Activated B cell treated with CpG ODN at 0.5 μM for 24 hours (primary cell): ENCODE measurements around the gene SPOCK1. TPM values are rescaled to one million over a fixed set of nuclear protein-coding genes. Genes with fewer than 3 reads are reported as not detected.

Source experiments
- ATAC-seq: fragments of 200-7000 bp; cut with Tn5 transposase; one replicate; pipeline ENCODE4 v1.10.0; 2021; ENCODE audit warnings: low read depth, mild to moderate bottlenecking, moderate library complexity
- CTCF ChIA-PET: fragments of 350-600 bp; sonication (Branson Sonifier 250); formaldehyde crosslinking; loops from one replicate; lab custom pipeline; 2021; ENCODE audit warnings: antibody characterized with exemption; lab: Charles Lee
- POLR2A ChIA-PET: fragments of 350-600 bp; sonication (Branson Sonifier 250); formaldehyde crosslinking; loops from one replicate; lab custom pipeline; 2021; ENCODE audit warnings: antibody characterized with exemption; lab: Charles Lee
- DNase-seq: peaks from one replicate; pipeline ENCODE4 v3.0.0; 2022
- H3K27ac Mint-ChIP-seq: one replicate; pipeline ENCODE4 v1.8.0; 2020; ENCODE audit warnings: mixed read lengths
- H3K27me3 Mint-ChIP-seq: one replicate; pipeline ENCODE4 v1.8.0; 2021; ENCODE audit warnings: mixed read lengths
- H3K36me3 Mint-ChIP-seq: one replicate; pipeline ENCODE4 v1.8.0; 2021; ENCODE audit warnings: low read depth, mixed read lengths
- H3K4me1 Mint-ChIP-seq: one replicate; pipeline ENCODE4 v1.8.0; 2021; ENCODE audit warnings: mixed read lengths
- H3K4me3 Mint-ChIP-seq: one replicate; pipeline ENCODE4 v1.8.0; 2020; ENCODE audit warnings: mild to moderate bottlenecking, mixed read lengths
- H3K9me3 Mint-ChIP-seq: one replicate; pipeline ENCODE4 v1.8.0; 2020; ENCODE audit warnings: mixed read lengths
- intact Hi-C: fragments of 100-400 bp; cut with micrococcal nuclease; formaldehyde crosslinking; loops from one replicate; pipeline ENCODE4 v1.15.1; 2024
- total RNA-seq: library from RNA; stranded (reverse); gene quantifications from 2 replicates; pipeline ENCODE4 v1.2.3, GENCODE V29; 2022
- TF ChIP-seq, protein P1 (sequence below): fragments of 200-600 bp; IDR thresholded peaks from one replicate; pipeline ENCODE4 v1.8.0; 2022; ENCODE audit warnings: antibody characterized with exemption, mild to moderate bottlenecking

The SPOCK1 gene
- total RNA-seq, 1 donor from 2014 or later: not detected

DNA sequence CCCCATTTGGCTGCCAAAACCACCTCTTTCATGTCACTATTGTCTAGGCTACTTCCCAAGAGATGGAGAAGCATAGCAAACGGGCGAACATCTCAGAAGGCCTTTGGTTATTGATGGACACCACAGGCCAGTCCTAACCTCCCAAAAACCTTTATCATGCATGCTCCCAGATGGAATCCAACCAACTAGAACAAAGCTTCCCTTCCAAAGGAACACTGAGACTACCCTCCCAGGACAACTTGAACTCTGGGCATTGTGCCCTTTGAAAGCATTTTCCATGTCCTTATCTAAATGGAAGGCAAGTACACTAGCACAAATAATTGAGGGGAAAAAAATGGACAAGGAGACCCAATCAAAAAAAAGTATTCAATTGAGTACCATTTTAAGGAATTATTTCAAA, 65.6 kb downstream of the SPOCK1 start:
- intact Hi-C loops: no loop called here
- ChIA-PET CTCF (no interaction called here), POLR2A (no interaction called here)
- no peaks in the 10 kb centered on the region for H3K4me1 Mint-ChIP-seq
- TF ChIP-seq, protein P1, sequence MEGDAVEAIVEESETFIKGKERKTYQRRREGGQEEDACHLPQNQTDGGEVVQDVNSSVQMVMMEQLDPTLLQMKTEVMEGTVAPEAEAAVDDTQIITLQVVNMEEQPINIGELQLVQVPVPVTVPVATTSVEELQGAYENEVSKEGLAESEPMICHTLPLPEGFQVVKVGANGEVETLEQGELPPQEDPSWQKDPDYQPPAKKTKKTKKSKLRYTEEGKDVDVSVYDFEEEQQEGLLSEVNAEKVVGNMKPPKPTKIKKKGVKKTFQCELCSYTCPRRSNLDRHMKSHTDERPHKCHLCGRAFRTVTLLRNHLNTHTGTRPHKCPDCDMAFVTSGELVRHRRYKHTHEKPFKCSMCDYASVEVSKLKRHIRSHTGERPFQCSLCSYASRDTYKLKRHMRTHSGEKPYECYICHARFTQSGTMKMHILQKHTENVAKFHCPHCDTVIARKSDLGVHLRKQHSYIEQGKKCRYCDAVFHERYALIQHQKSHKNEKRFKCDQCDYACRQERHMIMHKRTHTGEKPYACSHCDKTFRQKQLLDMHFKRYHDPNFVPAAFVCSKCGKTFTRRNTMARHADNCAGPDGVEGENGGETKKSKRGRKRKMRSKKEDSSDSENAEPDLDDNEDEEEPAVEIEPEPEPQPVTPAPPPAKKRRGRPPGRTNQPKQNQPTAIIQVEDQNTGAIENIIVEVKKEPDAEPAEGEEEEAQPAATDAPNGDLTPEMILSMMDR: no peak
- DNase-seq: no peak
- no peaks in the 10 kb centered on the region for H3K36me3 Mint-ChIP-seq
- H3K27me3 Mint-ChIP-seq: peaks cover 2% of the 10 kb centered on the region
- ATAC-seq: no peak
- H3K4me3 Mint-ChIP-seq: no peak overlapping the region
- no peak overlapping the region for H3K27ac Mint-ChIP-seq
- H3K9me3 Mint-ChIP-seq: peaks cover 5% of the 10 kb centered on the region

DNA sequence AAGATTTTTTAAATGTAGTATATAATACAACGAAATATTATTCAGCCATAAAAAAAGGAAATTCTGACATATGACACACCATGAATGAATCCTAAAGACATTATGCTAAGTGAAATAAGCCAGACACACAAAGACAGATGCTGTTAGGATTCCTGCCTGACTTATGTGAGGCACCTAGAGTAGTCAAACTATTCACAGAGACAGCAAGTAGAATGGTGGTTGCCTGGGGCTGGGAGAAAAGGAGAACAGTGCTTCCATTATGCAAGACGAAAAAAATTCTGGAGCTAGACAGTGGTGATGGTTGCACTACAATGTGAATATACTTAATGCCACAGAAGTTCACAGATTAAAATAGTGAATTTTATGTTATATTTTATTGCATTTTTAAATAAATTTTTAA, 66.8 kb downstream of the SPOCK1 start:
- Mint-ChIP-seq H3K9me3 (peaks cover 5% of the 10 kb centered on the region), H3K36me3 (no peaks in the 10 kb centered on the region), H3K27ac (no peak overlapping the region), H3K27me3 (peaks cover 2% of the 10 kb centered on the region), H3K4me1 (no peaks in the 10 kb centered on the region), H3K4me3 (no peak overlapping the region)
- POLR2A ChIA-PET: no interaction called here
- ATAC-seq: no peak
- TF ChIP-seq, protein P1: no peak
- intact Hi-C loops: no loop called here
- CTCF ChIA-PET: no interaction called here
- DNase-seq: no peak

DNA sequence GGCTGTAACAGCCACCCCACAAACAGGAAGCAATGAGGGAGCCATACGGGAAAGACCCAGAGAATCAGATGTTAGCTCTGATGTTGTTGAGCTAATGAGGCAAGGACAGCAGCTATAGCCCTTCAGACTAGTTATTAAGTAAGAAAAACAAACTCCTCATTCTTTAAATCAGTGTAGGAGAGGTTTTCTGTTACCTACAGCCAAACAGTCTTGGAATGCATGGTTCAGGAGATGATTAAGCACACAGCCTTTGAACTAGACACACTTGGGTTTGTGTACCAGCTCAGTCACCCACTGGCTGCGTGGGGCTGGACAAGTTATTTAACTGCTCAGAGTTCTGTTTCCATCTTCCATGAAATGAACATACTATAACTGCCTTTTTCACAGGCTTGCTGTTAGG, 68.1 kb downstream of the SPOCK1 start:
- DNase-seq (no peak), ATAC-seq (no peak)
- ChIA-PET POLR2A (no interaction called here), CTCF (no interaction called here)
- Mint-ChIP-seq H3K36me3 (no peaks in the 10 kb centered on the region), H3K27ac (no peak overlapping the region), H3K27me3 (peaks cover 2% of the 10 kb centered on the region), H3K9me3 (peaks cover 5% of the 10 kb centered on the region), H3K4me1 (no peaks in the 10 kb centered on the region), H3K4me3 (no peak overlapping the region)
- TF ChIP-seq, protein P1: no peak
- intact Hi-C loops: no loop called here

DNA sequence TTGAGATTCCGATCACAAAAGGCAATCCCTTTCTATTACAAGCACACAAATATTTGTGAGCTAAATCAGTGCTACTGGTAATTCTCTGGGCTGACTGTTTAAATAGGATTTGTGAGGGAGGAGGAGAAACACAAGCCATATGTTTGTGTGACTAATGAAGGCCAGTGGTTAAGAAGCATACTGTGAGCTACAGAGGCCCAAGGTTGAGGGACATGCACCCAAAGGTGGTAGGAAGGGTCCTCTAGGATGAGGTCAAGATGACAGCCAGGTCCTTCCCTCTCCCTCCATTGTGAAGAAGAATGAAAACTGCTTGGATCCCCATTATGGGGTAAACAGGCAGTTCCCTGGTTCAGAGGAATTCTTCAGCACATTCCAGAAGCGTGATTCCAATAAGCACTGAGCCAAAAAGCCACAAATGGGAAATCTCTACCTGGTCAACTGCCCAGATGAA, 83.9 kb downstream of the SPOCK1 start:
- TF ChIP-seq, protein P1: no peak
- no peaks in the 10 kb centered on the region for H3K4me1 Mint-ChIP-seq
- DNase-seq (no peak), ATAC-seq (no peak)
- H3K27me3 Mint-ChIP-seq: no peaks in the 10 kb centered on the region
- no peak overlapping the region for H3K4me3 Mint-ChIP-seq
- H3K9me3 Mint-ChIP-seq: peaks cover 11% of the 10 kb centered on the region
- CTCF ChIA-PET: no interaction called here
- intact Hi-C loops: no loop called here
- H3K36me3 Mint-ChIP-seq: no peaks in the 10 kb centered on the region
- H3K27ac Mint-ChIP-seq: no peak overlapping the region
- POLR2A ChIA-PET: no interaction called here

DNA sequence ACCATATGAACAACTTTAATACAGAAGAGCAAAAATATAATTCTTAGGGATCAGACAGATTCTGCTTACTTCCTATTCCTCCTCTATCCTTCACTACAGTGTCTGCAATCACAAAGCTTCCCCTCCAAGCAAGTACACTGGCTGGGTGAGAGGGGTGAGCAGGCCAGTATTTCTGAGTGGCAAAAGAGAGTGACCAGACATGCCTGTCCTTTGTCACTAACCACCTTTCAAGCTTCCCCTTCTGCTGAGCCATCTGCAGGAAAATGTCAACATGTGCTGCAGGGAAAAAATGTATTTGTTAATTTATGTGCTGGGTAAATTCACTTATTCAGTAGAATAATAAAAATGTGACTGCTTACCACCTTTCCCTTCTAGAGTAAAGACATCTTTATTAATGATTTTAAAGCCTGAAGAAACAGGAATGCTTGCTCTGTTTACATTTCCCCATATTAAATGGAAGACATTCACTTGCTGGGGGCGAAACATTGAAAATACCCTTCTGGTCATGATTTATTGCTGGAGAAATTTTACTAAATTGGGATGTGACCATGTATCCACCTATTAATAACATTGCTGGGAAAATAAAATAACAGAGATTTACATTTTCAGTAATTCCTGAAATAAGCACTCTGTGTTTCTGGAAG, 84.9 kb downstream of the SPOCK1 start:
- no peak overlapping the region for H3K4me3 Mint-ChIP-seq
- TF ChIP-seq, protein P1: no peak
- peaks cover 11% of the 10 kb centered on the region for H3K9me3 Mint-ChIP-seq
- ChIA-PET POLR2A (no interaction called here), CTCF (no interaction called here)
- no peaks in the 10 kb centered on the region for H3K27me3 Mint-ChIP-seq
- no peak for DNase-seq
- H3K4me1 Mint-ChIP-seq: no peaks in the 10 kb centered on the region
- H3K27ac Mint-ChIP-seq: no peak overlapping the region
- intact Hi-C loops: no loop called here
- H3K36me3 Mint-ChIP-seq: no peaks in the 10 kb centered on the region
- no peak for ATAC-seq
